GM04504 (cell line): ENCODE measurements around the gene CD27.
"Not testable (repeated sequence)": the region's sequence is repeated elsewhere in the genome, so short reads cannot be mapped to it uniquely, and the experiment has no call there.

ENCODE experiments used
- DNase-seq: peaks from one replicate; pipeline ENCODE4 v3.0.0-alpha.2; 2012; ENCODE audit warnings: low read depth

The CD27 gene

GRCh38 chr12:6444704-6445688, at the start of gene CD27:
TSS of gene CD27 (plus strand) at chr12:6444955. CDS start at chr12:6445096, 141 bp downstream.
- DNase-seq, result no peak

GRCh38 chr12:6396031-6396430, 48.7 kb upstream of the CD27 start:
- DNase-seq, result no peak

GRCh38 chr12:6399884-6400644, 44.7 kb upstream of the CD27 start:
- DNase-seq, result no peak

GRCh38 chr12:6404390-6404789, 40.4 kb upstream of the CD27 start:
- DNase-seq, result no peak

- DNase-seq, result no peak
Observed at GRCh38 chr12:6405963-6406362, 38.8 kb upstream of the CD27 start.

- no peak for DNase-seq
Observed at GRCh38 chr12:6407236-6407954, 37.4 kb upstream of the CD27 start.

GRCh38 chr12:6416596-6416995, 28.2 kb upstream of the CD27 start:
- no peak for DNase-seq

- DNase-seq, result no peak
Observed at GRCh38 chr12:6418796-6419195, 26.0 kb upstream of the CD27 start.

- DNase-seq, result no peak
Observed at GRCh38 chr12:6420364-6420763, 24.4 kb upstream of the CD27 start.

- peak; percentile 87 for DNase-seq
Observed at GRCh38 chr12:6423267-6424007, 21.3 kb upstream of the CD27 start.

- DNase-seq, result no peak
Observed at GRCh38 chr12:6424008-6424347, 20.8 kb upstream of the CD27 start.

GRCh38 chr12:6424866-6425265, 19.9 kb upstream of the CD27 start:
- DNase-seq, result no peak

GRCh38 chr12:6425590-6426531, 18.9 kb upstream of the CD27 start:
- DNase-seq, result no peak

- DNase-seq, result no peak
Observed at GRCh38 chr12:6426882-6427671, 17.7 kb upstream of the CD27 start.

- not testable (repeated sequence) for DNase-seq
Observed at GRCh38 chr12:6427796-6428195, 17.0 kb upstream of the CD27 start.

GRCh38 chr12:6428326-6428725, 16.4 kb upstream of the CD27 start:
- DNase-seq, result no peak

- DNase-seq, result peak; percentile 99
Observed at GRCh38 chr12:6430124-6430989, 14.4 kb upstream of the CD27 start.

GRCh38 chr12:6432991-6433390, 11.8 kb upstream of the CD27 start:
- no peak for DNase-seq
